Endothelial cell of umbilical vein (primary cell): ENCODE measurements around the gene OR56B4. TPM values are rescaled to one million over a fixed set of nuclear protein-coding genes. Genes with fewer than 3 reads are reported as not detected.
"Not testable (repeated sequence)": the region's sequence is repeated elsewhere in the genome, so short reads cannot be mapped to it uniquely, and the experiment has no call there.

Source experiments
- Bru-seq: library from RNA; stranded (reverse); fragments of 400-500 nt; gene quantifications from one replicate; lab custom pipeline; 2021; lab: Mats Ljungman, UMichigan
- BruChase-seq, 2 experiments: library from RNA; stranded (reverse); fragments of 400-500 nt; gene quantifications; one replicate each; lab custom pipeline; 2021; lab: Mats Ljungman, UMichigan
- BruUV-seq: library from RNA; stranded (reverse); fragments of 400-500 nt; replicated peaks from 2 replicates; lab custom pipeline; 2021; lab: Mats Ljungman, UMichigan
- CTCF ChIA-PET: fragments of 300-600, 350-600 bp; sonication (Branson Sonifier 250); formaldehyde crosslinking; loops from one replicate; lab custom pipeline; 2021; ENCODE audit warnings: antibody characterized with exemption, inconsistent platforms; lab: Charles Lee
- POLR2A ChIA-PET: fragments of 300-600, 350-600 bp; sonication (Branson Sonifier 250); formaldehyde crosslinking; loops from one replicate; lab custom pipeline; 2021; ENCODE audit warnings: antibody characterized with exemption, inconsistent platforms; lab: Charles Lee
- DNase-seq: peaks from one replicate; pipeline ENCODE4 v3.0.0-alpha.2; 2011; ENCODE audit warnings: low read depth, low spot score
- FAIRE-seq: peaks from 2 replicates; lab custom pipeline; 2011; peaks lifted over from hg19 to GRCh38; lab: Jason Lieb, UNC
- H2AFZ ChIP-seq: 2 replicates; pipeline ENCODE4 v1.6.0; 2012; ENCODE audit warnings: low read depth, low read length, control low read depth, inconsistent platforms
- H3K27ac ChIP-seq: 2 replicates; pipeline ENCODE4 v1.5.1; 2011; ENCODE audit warnings: low read depth, mild to moderate bottlenecking, control low read depth, low read length, moderate library complexity; ENCODE audit not compliant: insufficient read depth
- H3K27me3 ChIP-seq, 2 experiments: 2 replicates each; pipeline versions ENCODE4 v1.6.0 to v1.6.1; 2011; ENCODE audit warnings: low read length in 2 of 2, mixed read lengths in 1 of 2; ENCODE audit not compliant: control insufficient read depth in 2 of 2, insufficient read depth in 2 of 2
- H3K36me3 ChIP-seq, 2 experiments: 2 replicates in 1 of 2; 3 replicates in 1 of 2; pipeline ENCODE4 v1.5.1; 2011; ENCODE audit warnings: low read length in 2 of 2, mild to moderate bottlenecking in 1 of 2, moderate library complexity in 1 of 2; ENCODE audit not compliant: control insufficient read depth in 2 of 2, insufficient read depth in 2 of 2; ENCODE audit errors: extremely low read depth in 1 of 2
- H3K4me1 ChIP-seq: 3 replicates; pipeline ENCODE4 v1.5.1; 2011; ENCODE audit warnings: mild to moderate bottlenecking, low read length; ENCODE audit not compliant: control insufficient read depth, insufficient read depth; ENCODE audit errors: extremely low read depth
- H3K4me2 ChIP-seq: 2 replicates; pipeline ENCODE4 v1.6.1; 2011; ENCODE audit warnings: low read length, control low read depth, mixed read lengths; ENCODE audit not compliant: insufficient read depth
- H3K4me3 ChIP-seq, 3 experiments: fragments of 200-600 bp in 1 of 3; sonication (generic), shearing (Covaris generic) in 1 of 3; replicated peaks in 1 of 3; 2 replicates each; pipeline ENCODE4 v1.5.1; 2011 to 2016; ENCODE audit warnings: control low read depth in 3 of 3, low read length in 3 of 3, mild to moderate bottlenecking in 2 of 3, inconsistent platforms in 1 of 3, low read depth in 1 of 3, moderate library complexity in 1 of 3; ENCODE audit not compliant: insufficient read depth in 1 of 3
- H3K79me2 ChIP-seq: 2 replicates; pipeline ENCODE4 v1.6.0; 2012; ENCODE audit warnings: low read length, inconsistent platforms; ENCODE audit not compliant: control insufficient read depth, insufficient read depth
- H3K9ac ChIP-seq: replicated peaks from 2 replicates; pipeline ENCODE3; 2011; ENCODE audit warnings: low read length, control low read depth; ENCODE audit not compliant: insufficient read depth; ENCODE audit errors: extremely low read depth
- H3K9me1 ChIP-seq: replicated peaks from 3 replicates; pipeline ENCODE4 v1.6.0; 2011; ENCODE audit warnings: mild to moderate bottlenecking, low read length; ENCODE audit not compliant: control insufficient read depth, insufficient read depth; ENCODE audit errors: extremely low read depth
- H3K9me3 ChIP-seq: replicated peaks from 2 replicates; pipeline ENCODE4 v1.5.1; 2012; ENCODE audit warnings: low read length, inconsistent platforms; ENCODE audit not compliant: control insufficient read depth, insufficient read depth
- H4K20me1 ChIP-seq: replicated peaks from 2 replicates; pipeline ENCODE3; 2011; ENCODE audit warnings: mild to moderate bottlenecking, low read length; ENCODE audit not compliant: control insufficient read depth, insufficient read depth; ENCODE audit errors: extremely low read depth
- EZH2 ChIP-seq: IDR thresholded peaks from 2 replicates; pipeline ENCODE4 v1.6.1; 2012; ENCODE audit warnings: borderline replicate concordance, low read depth, mild to moderate bottlenecking, moderate library complexity, low read length, inconsistent platforms; ENCODE audit not compliant: severe bottlenecking
- FOS ChIP-seq: IDR thresholded peaks from 2 replicates; pipeline ENCODE4 v1.6.1; 2011; ENCODE audit warnings: mild to moderate bottlenecking, low read length, moderate library complexity, borderline replicate concordance; ENCODE audit not compliant: insufficient read depth
- JUN ChIP-seq: IDR thresholded peaks from 2 replicates; pipeline ENCODE4 v1.6.1; 2011; ENCODE audit warnings: borderline replicate concordance, low read depth; ENCODE audit not compliant: insufficient read length, insufficient read depth
- MAX ChIP-seq: IDR thresholded peaks from 2 replicates; pipeline ENCODE4 v1.6.1; 2011; ENCODE audit not compliant: insufficient read depth, insufficient read length
- dilution Hi-C: fragments of 300-500 bp; cut with MboI; formaldehyde crosslinking; loops from one replicate; pipeline ENCODE4 v1.15.0; 2019; ENCODE audit warnings: low sequenced_read_pairs; ENCODE audit not compliant: extremely low pct_ligation_motif_present
- intact Hi-C: fragments of 100-400 bp; cut with micrococcal nuclease; formaldehyde crosslinking; loops from one replicate; pipeline ENCODE4 v1.10.0; 2022
- long read RNA-seq: library from polyadenylated mRNA; stranded (forward); transcript quantifications from one replicate; pipeline ENCODE4 v2.0.0, GENCODE V29; 2021
- polyA minus RNA-seq, 3 experiments: library from RNA; depleted of rRNA, polyadenylated mRNA; stranded (reverse); fragments of >200 nt; gene quantifications; 1 replicate in 1 of 3; 2 replicates in 2 of 3; pipeline ENCODE4 v1.2.3, GENCODE V29; 2011
- polyA plus RNA-seq, 4 experiments: library from polyadenylated mRNA; depleted of rRNA in 3 of 4; stranded (reverse) in 3 of 4; unstranded in 1 of 4; fragments of >200 nt; gene quantifications; 2 replicates each; pipeline versions ENCODE4 v1.2.1 to v1.2.3, GENCODE V29; 2011 to 2012; ENCODE audit warnings: missing spikeins in 1 of 4
- total RNA-seq: library from RNA; stranded (reverse); gene quantifications from 2 replicates; pipeline ENCODE4 v1.2.3, GENCODE V29; 2021

OR56B4 gene
- total RNA-seq (not detected in 2 replicates), polyA plus RNA-seq (not detected in 2 replicates), polyA minus RNA-seq (not detected in 2 replicates), Bru-seq, nascent RNA (not detected), BruChase-seq, experiment 1, labeled RNA remaining after a 6-hour chase (not detected), BruChase-seq, experiment 2, labeled RNA remaining after a 2-hour chase (not detected)
- not detected in 2 replicates for polyA plus RNA-seq (2011; cell fraction: cytosol; rRNA removed)
- not detected in 2 replicates for polyA plus RNA-seq (2011; cell fraction: nucleus; rRNA removed)
- not detected in 2 replicates for polyA plus RNA-seq (2012)
- polyA minus RNA-seq (2011; cell fraction: cytosol; rRNA and poly(A)+ RNA removed) = not detected
- not detected in 2 replicates for polyA minus RNA-seq (2011; cell fraction: nucleus; rRNA and poly(A)+ RNA removed)
- long read RNA-seq = 0 reads

GRCh38 chr11:6107384-6107783 is at the start of gene OR56B4:
TSS of gene OR56B4 (plus strand) at chr11:6107684. CDS start at chr11:6107779, 95 bp downstream.
- H3K4me3 ChIP-seq, H3K79me2 ChIP-seq, H3K9me3 ChIP-seq, H2AFZ ChIP-seq, CTCF ChIA-PET, H3K9me1 ChIP-seq, H3K4me1 ChIP-seq, BruUV-seq, POLR2A ChIA-PET, intact Hi-C loops, H3K4me2 ChIP-seq, FAIRE-seq, H3K9ac ChIP-seq, dilution Hi-C loops, H3K36me3 ChIP-seq, H4K20me1 ChIP-seq, DNase-seq, H3K27ac ChIP-seq: not testable (repeated sequence)
- peaks cover 0 to 12% of the 10 kb centered on the region in 2 experiments for H3K27me3 ChIP-seq

GRCh38 chr11:6061475-6061874 is 46.0 kb upstream of the OR56B4 start:
- no peak overlapping the region for H3K4me2 ChIP-seq
- H3K9me1 ChIP-seq = no peaks in the 10 kb centered on the region
- ChIA-PET POLR2A (no interaction called here), CTCF (no interaction called here)
- H3K79me2 ChIP-seq = no peaks in the 10 kb centered on the region
- H4K20me1 ChIP-seq = no peaks in the 10 kb centered on the region
- TF ChIP-seq MAX = no peak
- TF ChIP-seq FOS = no peak
- TF ChIP-seq EZH2 = no peak
- no peak for TF ChIP-seq JUN
- no peaks in the 10 kb centered on the region for H3K9me3 ChIP-seq
- intact Hi-C loops = no loop called here
- FAIRE-seq = no peak
- H3K36me3 ChIP-seq = no peaks in the 10 kb centered on the region
- no peak for DNase-seq
- no TSS peak for BruUV-seq
- H3K27me3 ChIP-seq = no peaks in the 10 kb centered on the region
- dilution Hi-C loops = no loop called here
- H3K4me3 ChIP-seq = no peak overlapping the region
- no peak overlapping the region for H2AFZ ChIP-seq
- H3K9ac ChIP-seq = no peak overlapping the region
- no peak overlapping the region for H3K27ac ChIP-seq
- H3K4me1 ChIP-seq = no peaks in the 10 kb centered on the region
